ES-I3 (cell line): ENCODE data around the gene GOLGA6C.
"Not testable (repeated sequence)": the region's sequence is repeated elsewhere in the genome, so short reads cannot be mapped to it uniquely, and the experiment has no call there.

Source experiments
- H3K36me3 ChIP-seq: 2 replicates; pipeline ENCODE4 v1.6.1; 2013; ENCODE audit warnings: mild to moderate bottlenecking, low read length, control low read depth, moderate library complexity; ENCODE audit not compliant: insufficient read depth
- H3K4me1 ChIP-seq: 2 replicates; pipeline ENCODE4 v1.6.1; 2013; ENCODE audit warnings: mild to moderate bottlenecking, control low read depth, low read length; ENCODE audit not compliant: insufficient read depth
- H3K9ac ChIP-seq: 2 replicates; pipeline ENCODE4 v1.6.1; 2013; ENCODE audit warnings: low read depth, mild to moderate bottlenecking, low read length, moderate library complexity
- H3K9me3 ChIP-seq: 2 replicates; pipeline ENCODE4 v1.6.1; 2013; ENCODE audit warnings: mild to moderate bottlenecking, low read length, moderate library complexity; ENCODE audit not compliant: control insufficient read depth, insufficient read depth

Gene GOLGA6C

DNA sequence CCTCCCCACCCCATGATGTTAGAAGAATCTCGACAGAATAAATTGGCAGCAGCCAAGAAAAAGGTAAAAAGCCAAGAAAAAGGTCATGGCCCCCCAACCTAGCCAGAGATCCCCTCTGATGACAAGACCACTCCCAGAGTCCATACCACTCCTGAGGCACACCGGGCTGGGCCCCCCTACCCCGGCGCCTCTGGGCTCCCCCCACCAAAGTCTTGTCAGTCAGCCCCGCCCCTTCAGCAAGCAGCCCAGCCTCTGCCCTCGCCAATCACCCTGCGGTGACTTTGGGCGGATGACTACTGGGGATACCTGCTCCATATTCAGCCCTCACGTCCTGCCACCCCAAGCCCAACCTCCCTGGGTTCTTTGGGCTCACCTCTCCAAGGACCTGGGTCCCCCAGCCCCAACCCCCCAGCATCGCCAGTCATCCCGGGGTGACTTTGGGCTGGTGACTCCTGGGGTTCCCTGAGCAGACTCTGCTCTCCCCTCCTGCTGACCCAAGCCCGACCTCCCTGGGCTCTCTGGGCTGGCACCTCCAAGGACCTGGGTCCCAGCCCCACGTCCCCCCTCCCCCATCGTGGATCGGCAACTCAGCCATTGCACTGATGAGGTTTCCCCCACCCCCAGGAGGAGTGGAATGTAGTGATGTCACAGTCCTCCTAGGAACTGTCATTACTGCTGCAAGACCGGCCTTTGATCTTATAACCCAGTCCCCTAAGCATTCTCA, 648 bp downstream of the GOLGA6C start:
- H3K4me1 ChIP-seq, H3K9me3 ChIP-seq, H3K36me3 ChIP-seq, H3K9ac ChIP-seq: not testable (repeated sequence)

DNA sequence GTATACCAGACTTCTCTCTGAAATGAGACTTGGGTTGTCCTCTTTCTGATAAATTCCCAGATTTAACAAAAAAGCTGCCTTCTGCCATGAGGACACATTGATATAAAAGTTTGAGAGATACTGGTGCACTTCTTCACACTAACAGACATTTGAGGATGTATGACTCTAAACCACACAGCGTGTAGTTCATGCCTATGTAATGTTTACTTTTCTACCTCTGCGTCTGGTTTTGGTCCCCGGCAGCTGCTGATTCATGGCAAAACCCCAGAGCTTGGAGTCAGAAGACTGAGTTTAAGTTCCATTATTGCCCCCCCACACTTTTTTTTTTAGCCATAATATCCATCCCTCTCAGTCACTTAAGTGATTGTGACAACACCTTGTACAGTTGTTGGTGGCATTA, 1.7 kb downstream of the GOLGA6C start:
- H3K4me1 ChIP-seq, H3K36me3 ChIP-seq, H3K9me3 ChIP-seq, H3K9ac ChIP-seq: not testable (repeated sequence)

GRCh38 chr15:75273751-75274359, 15.7 kb downstream of the GOLGA6C start:
- not testable (repeated sequence) for H3K9ac ChIP-seq, H3K36me3 ChIP-seq, H3K4me1 ChIP-seq, H3K9me3 ChIP-seq

- H3K4me1 ChIP-seq: not testable (repeated sequence)
Observed at GRCh38 chr15:75274509-75275107, 16.5 kb downstream of the GOLGA6C start.

DNA sequence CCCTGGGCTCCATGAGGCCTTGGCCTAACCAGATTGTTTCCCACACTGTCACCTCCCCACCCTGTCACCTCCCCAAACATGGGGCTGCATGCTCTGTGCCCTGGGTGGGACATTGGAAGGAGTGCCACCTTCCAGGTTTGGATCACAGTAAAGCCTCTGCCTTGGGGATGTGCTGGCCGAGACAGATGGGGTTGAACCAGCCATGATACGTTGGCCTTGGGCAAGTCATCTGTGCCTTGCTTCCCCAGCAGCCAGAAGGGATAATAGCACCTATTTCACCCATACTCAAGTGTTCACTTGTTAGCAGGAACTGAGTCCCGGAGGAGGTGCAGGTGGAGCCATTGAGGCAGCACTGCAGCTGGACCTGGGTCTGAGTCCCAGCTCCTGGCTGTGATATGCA, 17.5 kb downstream of the GOLGA6C start:
- not testable (repeated sequence) for H3K36me3 ChIP-seq, H3K4me1 ChIP-seq, H3K9ac ChIP-seq, H3K9me3 ChIP-seq

More at GRCh38 chr15:75274509-75275107, 16.5 kb downstream of the GOLGA6C start:
- H3K36me3 ChIP-seq, H3K9ac ChIP-seq, H3K9me3 ChIP-seq: not testable (repeated sequence)

DNA sequence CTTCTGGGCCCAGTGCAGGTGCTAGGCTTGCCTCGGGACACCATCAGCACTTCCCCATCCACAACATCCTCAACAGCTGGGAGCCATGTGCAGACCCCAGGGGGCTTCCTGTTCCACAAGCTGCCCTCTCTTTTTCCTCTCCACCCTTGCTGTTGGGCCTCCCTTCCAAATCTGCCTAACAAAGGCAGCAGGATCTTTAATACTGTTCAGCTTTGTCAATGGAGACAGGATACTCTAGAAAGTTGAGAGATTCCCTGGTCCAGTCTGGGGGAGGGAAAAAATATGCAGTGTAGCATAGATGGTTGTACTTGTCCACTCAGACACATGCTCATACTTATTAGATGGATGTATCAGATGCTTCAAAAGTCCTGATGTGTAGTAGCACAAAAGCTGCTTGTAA, 20.4 kb downstream of the GOLGA6C start:
- H3K9ac ChIP-seq, H3K36me3 ChIP-seq, H3K4me1 ChIP-seq, H3K9me3 ChIP-seq: not testable (repeated sequence)

DNA sequence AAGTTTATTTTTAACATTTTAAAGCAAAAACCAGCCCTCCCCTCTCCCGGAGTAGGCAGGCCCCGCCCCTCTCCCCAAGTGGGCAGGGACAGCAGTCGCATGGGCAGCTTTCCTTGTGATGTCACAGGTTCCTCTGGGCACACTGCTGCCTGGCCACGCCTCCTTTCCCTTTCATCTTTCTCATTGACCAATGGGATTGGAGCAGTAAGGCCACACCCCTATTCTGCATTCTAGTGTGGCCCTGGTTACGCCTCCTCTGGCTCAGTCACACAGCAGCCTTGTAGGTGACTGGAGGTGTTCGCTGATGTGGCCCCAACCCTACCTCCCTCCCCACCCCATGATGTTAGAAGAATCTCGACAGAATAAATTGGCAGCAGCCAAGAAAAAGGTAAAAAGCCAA, 24.4 kb downstream of the GOLGA6C start, which contains the start of gene GOLGA6D:
TSS of gene GOLGA6D (plus strand) at position 264 of the 400 bp plus-strand sequence. CDS start at position 305, 41 bp downstream.
- H3K4me1 ChIP-seq, H3K9me3 ChIP-seq, H3K9ac ChIP-seq, H3K36me3 ChIP-seq: not testable (repeated sequence)

DNA sequence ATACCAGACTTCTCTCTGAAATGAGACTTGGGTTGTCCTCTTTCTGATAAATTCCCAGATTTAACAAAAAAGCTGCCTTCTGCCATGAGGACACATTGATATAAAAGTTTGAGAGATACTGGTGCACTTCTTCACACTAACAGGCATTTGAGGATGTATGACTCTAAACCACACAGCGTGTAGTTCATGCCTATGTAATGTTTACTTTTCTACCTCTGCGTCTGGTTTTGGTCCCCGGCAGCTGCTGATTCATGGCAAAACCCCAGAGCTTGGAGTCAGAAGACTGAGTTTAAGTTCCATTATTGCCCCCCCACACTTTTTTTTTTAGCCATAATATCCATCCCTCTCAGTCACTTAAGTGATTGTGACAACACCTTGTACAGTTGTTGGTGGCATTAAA, 26.0 kb downstream of the GOLGA6C start:
- not testable (repeated sequence) for H3K4me1 ChIP-seq, H3K9me3 ChIP-seq

GRCh38 chr15:75293660-75294059, 35.5 kb downstream of the GOLGA6C start:
- not testable (repeated sequence) for H3K36me3 ChIP-seq, H3K4me1 ChIP-seq, H3K9me3 ChIP-seq, H3K9ac ChIP-seq

More for the DNA sequence above, 26.0 kb downstream of the GOLGA6C start:
- H3K36me3 ChIP-seq, H3K9ac ChIP-seq: not testable (repeated sequence)

DNA sequence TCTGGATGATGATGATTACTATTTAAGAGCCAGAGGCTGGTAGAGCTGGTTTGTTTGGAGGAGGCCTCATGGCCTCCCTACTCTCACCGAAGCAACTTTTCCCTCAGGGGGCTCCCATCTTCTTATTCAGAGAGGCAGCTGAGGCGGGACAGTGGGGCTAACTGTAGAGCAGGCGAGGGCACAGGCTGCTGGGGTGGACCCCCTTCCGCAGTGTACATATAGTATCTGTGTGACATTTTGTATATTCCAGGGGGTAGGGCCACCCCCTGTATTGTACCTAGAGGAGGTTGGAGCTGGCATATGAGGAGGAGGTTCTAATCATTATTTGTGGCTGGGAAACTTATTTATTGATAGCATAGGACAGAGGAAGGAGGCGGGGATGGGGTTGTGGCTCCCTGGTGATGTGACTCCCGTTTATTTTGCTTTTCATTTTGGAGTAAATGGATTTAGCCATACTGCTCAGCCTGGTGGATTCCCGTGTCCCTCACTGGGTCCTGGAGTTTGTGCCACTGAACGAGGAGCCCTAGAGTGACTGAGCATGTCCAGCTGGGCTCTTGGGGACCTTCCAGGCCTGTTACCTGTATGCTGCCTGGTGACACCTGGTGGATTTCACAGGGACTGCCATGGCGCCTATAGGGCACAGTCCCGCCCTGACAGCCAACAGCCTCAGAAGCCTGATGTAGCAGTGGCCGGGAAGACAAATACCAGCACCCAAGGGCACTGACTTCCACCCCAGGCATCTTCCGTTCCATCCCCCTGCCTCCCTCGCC, 40.6 kb downstream of the GOLGA6C start:
- not testable (repeated sequence) for H3K9ac ChIP-seq, H3K9me3 ChIP-seq, H3K4me1 ChIP-seq, H3K36me3 ChIP-seq

DNA sequence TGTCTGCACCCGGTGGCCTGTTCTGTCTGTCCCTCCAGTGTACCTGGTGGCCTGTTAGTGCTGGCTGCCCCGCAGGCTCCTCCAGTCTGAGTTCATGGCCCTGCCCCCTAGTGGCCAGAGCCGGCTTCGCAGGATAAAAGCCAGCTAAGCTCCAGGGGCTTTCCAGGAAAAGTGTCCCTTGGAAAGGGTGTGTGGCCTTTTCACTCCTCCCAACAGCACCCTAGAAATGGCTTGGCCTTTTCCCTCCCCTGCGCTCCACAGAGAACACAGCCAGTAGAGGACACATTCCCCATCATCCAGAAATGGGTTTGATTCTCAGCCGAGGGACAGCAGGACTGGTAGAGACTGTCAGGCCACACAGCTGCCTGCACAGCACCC, 41.2 kb downstream of the GOLGA6C start:
- H3K4me1 ChIP-seq, H3K9me3 ChIP-seq, H3K9ac ChIP-seq, H3K36me3 ChIP-seq: not testable (repeated sequence)

GRCh38 chr15:75300026-75300425, 41.9 kb downstream of the GOLGA6C start:
- not testable (repeated sequence) for H3K36me3 ChIP-seq, H3K4me1 ChIP-seq, H3K9ac ChIP-seq, H3K9me3 ChIP-seq

DNA sequence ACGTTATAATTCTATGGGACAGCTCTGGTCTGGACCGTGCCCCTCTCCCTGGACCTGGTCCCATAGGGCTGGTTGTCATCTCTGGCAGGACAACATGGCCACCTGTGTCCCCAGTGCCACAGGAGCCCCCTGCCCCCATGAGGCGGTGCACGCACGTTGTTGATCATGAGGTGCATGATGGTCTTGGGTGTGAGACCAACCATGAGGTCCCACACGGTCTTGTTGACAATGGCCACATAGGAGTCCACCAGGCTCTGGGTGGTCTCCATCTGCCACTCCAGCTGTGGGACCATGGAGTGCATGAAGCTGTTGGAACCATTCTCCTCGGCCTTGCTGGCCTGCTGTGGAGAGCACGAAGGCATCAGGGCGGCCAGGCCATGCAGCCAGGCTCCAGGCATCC, 44.2 kb downstream of the GOLGA6C start:
- H3K4me1 ChIP-seq: no peaks in the 10 kb centered on the region
- H3K9me3 ChIP-seq: no peaks in the 10 kb centered on the region
- H3K9ac ChIP-seq: no peak overlapping the region
- no peaks in the 10 kb centered on the region for H3K36me3 ChIP-seq

DNA sequence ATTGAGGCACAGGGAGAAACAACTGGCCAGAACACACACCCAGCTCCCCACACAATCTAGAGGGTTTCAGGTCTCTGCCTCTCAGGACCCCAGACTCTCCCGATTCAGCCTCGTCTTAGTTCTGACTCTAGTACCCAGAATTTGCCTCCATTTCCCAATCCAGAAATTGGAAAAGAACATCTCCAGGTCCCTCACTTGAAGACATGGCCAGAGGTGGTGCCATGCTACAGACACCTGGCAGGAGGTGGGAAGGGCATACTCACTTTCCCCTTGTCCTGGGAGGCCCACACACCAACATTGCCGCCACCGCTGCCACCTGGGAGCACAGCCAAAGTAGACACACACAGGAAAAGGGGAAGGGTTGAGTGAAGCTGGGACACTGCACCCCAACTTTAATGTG, 44.6 kb downstream of the GOLGA6C start:
- H3K9me3 ChIP-seq: not testable (repeated sequence)

DNA sequence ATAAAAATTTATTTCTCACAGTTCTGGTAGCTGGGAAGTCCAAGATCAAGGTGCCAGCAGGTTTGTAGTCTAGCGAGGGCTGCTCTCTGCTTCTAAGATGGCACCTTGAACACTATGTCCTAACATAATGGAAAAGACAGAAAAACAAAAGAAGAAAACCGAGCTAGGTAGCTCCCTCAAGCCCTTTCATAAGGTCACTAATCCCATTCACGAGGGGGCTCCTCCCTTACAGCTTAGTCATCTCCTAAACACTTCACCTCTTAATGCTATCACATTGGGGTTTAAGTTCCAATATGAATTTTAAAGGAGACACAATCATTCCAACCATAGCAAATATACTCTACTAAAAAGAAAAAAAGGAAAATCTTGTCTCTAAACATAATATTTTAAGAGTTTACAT, 48.1 kb downstream of the GOLGA6C start:
- Histone ChIP-seq H3K9ac (no peak overlapping the region), H3K4me1 (peaks cover 3% of the 10 kb centered on the region; the same call in 1 of the 2 replicates), H3K9me3 (no peaks in the 10 kb centered on the region), H3K36me3 (no peaks in the 10 kb centered on the region)

More for the DNA sequence above, 44.6 kb downstream of the GOLGA6C start:
- H3K4me1 ChIP-seq, H3K36me3 ChIP-seq, H3K9ac ChIP-seq: not testable (repeated sequence)
